ENCODE results near the gene C6orf47.

Gene C6orf47

GRCh38 chr6:31614075-31614619, 46.4 kb downstream of the C6orf47 start:
- H3K36me3 ChIP-seq (ENCODE audit: control insufficient read depth, low read depth, low read length): no peaks in the 10 kb centered on the region
- H3K9ac ChIP-seq (ENCODE audit: low read length): no peak overlapping the region
- H3K27me3 ChIP-seq (ENCODE audit: control insufficient read depth, insufficient read depth, low read length): no peaks in the 10 kb centered on the region
- H3K27ac ChIP-seq (ENCODE audit: low read length): no peak overlapping the region
- H3K4me1 ChIP-seq (ENCODE audit: control insufficient read depth, low read depth, low read length): peaks cover 11% of the 10 kb centered on the region
- H3K4me3 ChIP-seq (ENCODE audit: low read length): no peak overlapping the region
- no peaks in the 10 kb centered on the region for H3K9me3 ChIP-seq (ENCODE audit: control insufficient read depth, low read depth, low read length)

- Histone ChIP-seq H3K4me3 (ENCODE audit: low read length) (no peak overlapping the region), H3K9me3 (ENCODE audit: control insufficient read depth, low read depth, low read length) (no peaks in the 10 kb centered on the region), H3K27me3 (ENCODE audit: control insufficient read depth, insufficient read depth, low read length) (no peaks in the 10 kb centered on the region), H3K4me1 (ENCODE audit: control insufficient read depth, low read depth, low read length) (peaks cover 8% of the 10 kb centered on the region), H3K36me3 (ENCODE audit: control insufficient read depth, low read depth, low read length) (no peaks in the 10 kb centered on the region), H3K9ac (ENCODE audit: low read length) (no peak overlapping the region), H3K27ac (ENCODE audit: low read length) (no peak overlapping the region)
Observed at GRCh38 chr6:31610968-31611367, 49.6 kb downstream of the C6orf47 start.

- Histone ChIP-seq H3K27me3 (ENCODE audit: control insufficient read depth, insufficient read depth, low read length) (no peaks in the 10 kb centered on the region), H3K9me3 (ENCODE audit: control insufficient read depth, low read depth, low read length) (no peaks in the 10 kb centered on the region), H3K9ac (ENCODE audit: low read length) (no peak overlapping the region), H3K36me3 (ENCODE audit: control insufficient read depth, low read depth, low read length) (no peaks in the 10 kb centered on the region), H3K27ac (ENCODE audit: low read length) (no peak overlapping the region), H3K4me1 (ENCODE audit: control insufficient read depth, low read depth, low read length) (no peaks in the 10 kb centered on the region), H3K4me3 (ENCODE audit: low read length) (no peak overlapping the region)
Observed at GRCh38 chr6:31609519-31610406, 50.8 kb downstream of the C6orf47 start.

Data from iPS-18a (cell line).